Stimulated activated CD8-positive, alpha-beta memory T cell treated with anti-CD3 and anti-CD28 coated beads, Interleukin-12 subunit alpha, Interleukin-12 subunit beta, amount 100 ng/mL, for 4 hours (primary cell): ENCODE measurements around the gene BCR.

ENCODE experiments used
- DNase-seq: peaks from one replicate; pipeline ENCODE4 v3.0.0-alpha.2; 2020; ENCODE audit warnings: low read depth

Gene BCR

DNA sequence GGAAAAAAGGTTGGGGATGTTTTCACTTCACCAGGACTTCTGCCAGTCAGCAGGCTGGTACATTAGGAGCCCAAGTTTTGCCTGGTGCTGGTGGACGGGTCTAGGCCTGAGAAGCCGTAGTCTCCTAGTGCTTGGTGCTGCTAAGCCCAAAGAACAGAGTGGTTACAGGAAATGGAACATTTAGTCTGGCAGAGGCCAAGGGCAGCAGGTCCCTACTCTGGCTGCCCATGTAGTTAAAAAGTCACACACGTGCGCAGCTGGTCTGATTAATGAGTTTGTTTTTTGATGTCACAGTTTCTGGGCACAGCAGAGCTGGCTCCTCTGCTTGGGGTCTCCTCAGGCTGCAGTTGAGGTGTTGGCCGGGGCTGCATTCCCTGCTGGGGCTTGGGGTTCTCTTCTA lies 20.6 kb downstream of the BCR start:
- DNase-seq = no peak

- no peak for DNase-seq
Measured at GRCh38 chr22:23202812-23203451, 22.6 kb downstream of the BCR start.

GRCh38 chr22:23203452-23204124 lies 23.3 kb downstream of the BCR start:
- DNase-seq = no peak

GRCh38 chr22:23204125-23204488 lies 23.8 kb downstream of the BCR start:
- no peak for DNase-seq

GRCh38 chr22:23204541-23205157 lies 24.3 kb downstream of the BCR start:
- no peak for DNase-seq

DNA sequence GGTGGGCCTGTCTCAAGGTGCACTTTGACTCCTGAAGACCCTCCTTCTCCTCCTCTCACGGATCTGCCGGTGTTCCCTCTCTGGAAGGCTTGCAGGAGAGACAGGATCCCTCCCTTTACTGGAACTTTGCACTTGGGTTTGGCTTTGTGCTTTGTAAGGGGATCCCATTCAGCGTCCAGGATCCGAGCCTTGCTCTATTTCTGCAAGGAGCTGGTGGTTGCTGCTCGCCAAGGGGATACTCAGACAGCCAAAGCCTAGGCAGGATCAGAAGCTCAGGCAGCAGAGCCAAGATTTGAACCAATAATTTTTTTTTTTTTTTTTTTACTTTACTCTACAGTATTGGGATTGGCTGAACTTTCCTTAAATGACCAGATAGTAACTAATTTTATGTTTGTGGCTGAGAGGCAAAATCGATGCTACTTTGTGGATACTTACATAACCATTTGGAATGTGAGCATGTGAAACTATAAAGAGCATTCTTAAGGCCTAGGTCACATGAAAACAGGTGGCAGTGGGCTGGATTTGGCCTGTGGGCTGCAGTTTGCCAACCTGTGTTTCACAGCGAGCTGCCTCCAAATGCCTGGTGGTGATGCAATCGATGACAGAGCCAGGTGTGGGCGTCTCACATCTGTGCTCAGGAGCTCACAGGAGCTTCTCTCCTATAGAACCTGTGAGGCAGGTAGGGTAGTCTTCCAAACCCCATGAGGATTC lies 25.2 kb downstream of the BCR start:
- no peak for DNase-seq

GRCh38 chr22:23206915-23207314 lies 26.6 kb downstream of the BCR start:
- DNase-seq = no peak

GRCh38 chr22:23207729-23208393 lies 27.6 kb downstream of the BCR start:
- no peak for DNase-seq

DNA sequence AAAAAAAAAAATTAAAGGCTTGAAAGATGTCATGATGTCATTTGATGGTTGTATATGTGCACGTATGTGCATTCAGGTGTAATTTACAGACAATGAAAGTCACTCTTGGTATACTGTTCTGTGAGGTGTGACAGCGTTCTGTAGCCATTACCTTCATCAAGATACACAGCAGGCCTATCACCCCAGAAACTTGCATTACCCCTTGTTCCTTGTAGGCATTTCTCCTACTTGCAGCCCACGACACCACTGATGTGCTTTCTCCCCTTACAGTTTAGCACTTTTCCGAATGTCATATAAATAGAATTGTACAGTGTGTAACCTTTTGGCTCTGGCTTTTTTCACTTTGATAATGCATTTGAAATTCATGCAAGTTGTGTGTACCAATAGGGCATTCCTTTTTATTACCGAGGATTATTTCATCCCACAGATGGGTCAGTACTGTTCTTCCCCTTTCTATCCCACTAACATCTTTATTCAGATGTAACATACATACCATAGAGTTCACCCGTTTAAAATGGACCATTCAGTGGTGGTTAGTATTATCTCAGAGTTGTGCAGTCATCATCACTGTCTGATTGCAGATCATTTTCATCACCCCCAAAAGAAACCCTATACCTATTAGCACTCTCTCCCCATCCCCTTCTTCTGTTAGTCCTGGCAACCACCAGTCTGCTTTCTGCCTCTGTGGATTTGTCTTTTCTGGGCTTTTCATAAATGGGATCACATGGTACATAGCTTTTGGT lies 30.3 kb downstream of the BCR start:
- no peak for DNase-seq

GRCh38 chr22:23211622-23212021 lies 31.3 kb downstream of the BCR start:
- DNase-seq = no peak

GRCh38 chr22:23212061-23213021 lies 32.0 kb downstream of the BCR start:
- DNase-seq = no peak

DNA sequence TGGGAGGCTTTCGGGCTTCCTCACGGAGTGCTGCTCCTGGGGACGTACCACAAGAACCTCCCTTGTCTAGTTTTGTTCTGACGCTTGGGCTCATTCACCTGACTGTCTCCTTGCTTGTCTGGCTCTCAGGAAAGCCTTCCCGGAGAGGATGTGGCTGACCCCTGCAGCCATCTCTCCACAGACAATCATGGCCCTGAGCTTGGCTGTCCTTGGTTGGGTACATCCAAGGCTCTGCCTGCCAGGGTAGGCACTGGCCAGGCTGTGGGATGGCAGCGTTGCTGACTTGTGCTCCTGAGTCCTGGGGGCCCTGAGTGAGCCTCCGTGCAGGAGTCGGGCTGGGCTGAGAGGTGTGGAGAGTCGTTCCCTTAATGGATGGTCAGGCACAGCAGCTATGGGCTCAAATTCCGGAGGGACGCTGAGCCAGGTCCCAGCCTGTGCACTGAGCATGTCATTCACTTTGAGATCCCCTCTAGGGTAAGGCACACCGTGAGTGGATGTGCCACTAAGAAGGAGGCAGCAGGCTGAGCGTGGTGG lies 32.8 kb downstream of the BCR start:
- DNase-seq = no peak

DNA sequence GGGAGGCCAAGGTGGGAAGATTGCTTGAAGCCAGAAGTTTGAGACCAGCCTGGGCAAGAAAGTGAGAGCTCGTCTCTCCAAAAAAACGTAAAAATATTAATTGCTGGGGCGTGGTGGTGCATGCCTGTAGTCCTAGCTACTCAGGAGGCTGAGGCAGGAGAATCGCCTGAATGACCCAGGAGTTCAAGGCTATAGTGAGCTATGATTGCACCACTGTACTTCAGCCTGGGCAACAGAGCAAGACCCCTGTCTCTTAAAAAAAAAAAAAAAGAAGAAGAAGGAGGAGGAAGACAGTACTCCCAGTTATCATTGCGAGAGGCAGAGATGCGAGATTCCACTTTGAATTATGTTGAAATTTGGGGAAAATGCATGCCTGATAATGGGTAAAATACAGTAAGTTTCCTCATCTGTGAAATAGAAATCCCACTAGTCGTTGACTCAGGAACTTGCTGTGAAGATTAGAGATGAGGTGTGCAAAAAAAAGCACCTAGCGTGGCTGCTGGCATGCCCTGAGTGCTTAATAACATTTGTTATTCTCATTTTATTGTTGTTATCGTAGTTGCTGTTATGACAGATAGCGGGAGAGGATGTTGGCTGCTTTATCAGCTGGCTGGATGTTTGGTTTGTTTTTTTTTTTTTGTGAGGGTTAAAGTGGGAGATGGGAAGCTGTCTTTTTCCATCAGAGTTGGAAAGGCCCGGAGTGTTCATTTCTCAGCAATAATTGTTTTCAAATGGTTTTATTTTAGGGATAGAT lies 33.4 kb downstream of the BCR start:
- DNase-seq = no peak

- no peak for DNase-seq
Measured at GRCh38 chr22:23214398-23214797, 34.1 kb downstream of the BCR start.

GRCh38 chr22:23215294-23216241 lies 35.3 kb downstream of the BCR start:
- DNase-seq = no peak

- DNase-seq = peak; percentile 28
Measured at GRCh38 chr22:23216461-23217170, 36.3 kb downstream of the BCR start.

- DNase-seq = no peak
Measured at GRCh38 chr22:23217171-23218052, 37.1 kb downstream of the BCR start.
